WTC11 (cell line): ENCODE results near the gene ADAMTS18.

Experiments used
- ATF2 ChIP-seq: sonication (generic); formaldehyde crosslinking; IDR thresholded peaks from 2 replicates; pipeline ENCODE4 v1.8.1; 2022; ENCODE audit warnings: low read depth, missing genetic modification reagents, borderline replicate concordance
- CBFB ChIP-seq: sonication (generic); formaldehyde crosslinking; IDR thresholded peaks from 2 replicates; pipeline ENCODE4 v1.8.1; 2022; ENCODE audit warnings: mild to moderate bottlenecking, low read depth, missing genetic modification reagents
- ETV6 ChIP-seq: sonication (generic); formaldehyde crosslinking; IDR thresholded peaks from 2 replicates; pipeline ENCODE4 v1.8.1; 2022; ENCODE audit warnings: mild to moderate bottlenecking, missing genetic modification reagents
- FOXP1 ChIP-seq: sonication (generic); formaldehyde crosslinking; IDR thresholded peaks from 2 replicates; pipeline ENCODE4 v1.8.0; 2022; ENCODE audit warnings: missing genetic modification reagents, mild to moderate bottlenecking, moderate library complexity, borderline replicate concordance
- IRF2 ChIP-seq: sonication (generic); formaldehyde crosslinking; IDR thresholded peaks from 2 replicates; pipeline ENCODE4 v1.8.0; 2022; ENCODE audit warnings: low read depth, missing genetic modification reagents, borderline replicate concordance
- MAX ChIP-seq: sonication (generic); formaldehyde crosslinking; IDR thresholded peaks from 2 replicates; pipeline ENCODE4 v1.8.0; 2022; ENCODE audit warnings: mild to moderate bottlenecking, missing genetic modification reagents
- NFYB ChIP-seq: sonication (generic); formaldehyde crosslinking; conservative IDR thresholded peaks from 2 replicates; pipeline ENCODE4 v1.8.0; 2022; ENCODE audit warnings: low read depth, missing genetic modification reagents
- NR1H2 ChIP-seq: sonication (generic); formaldehyde crosslinking; IDR thresholded peaks from 2 replicates; pipeline ENCODE4 v1.9.0; 2021; ENCODE audit warnings: mild to moderate bottlenecking, moderate library complexity, missing genetic modification reagents
- RELA ChIP-seq: sonication (generic); formaldehyde crosslinking; IDR thresholded peaks from 2 replicates; pipeline ENCODE4 v1.8.1; 2022; ENCODE audit warnings: missing genetic modification reagents, mild to moderate bottlenecking, borderline replicate concordance
- TF ChIP-seq, protein P1 (sequence below): fragments of 200-600 bp; IDR thresholded peaks from 2 replicates; pipeline ENCODE4 v1.8.0; 2022; ENCODE audit warnings: antibody characterized with exemption
- TF ChIP-seq, protein P2 (sequence below): sonication (generic); formaldehyde crosslinking; IDR thresholded peaks from 2 replicates; pipeline ENCODE4 v1.8.1; 2023; ENCODE audit warnings: mild to moderate bottlenecking, moderate library complexity, missing genetic modification reagents

DNA sequence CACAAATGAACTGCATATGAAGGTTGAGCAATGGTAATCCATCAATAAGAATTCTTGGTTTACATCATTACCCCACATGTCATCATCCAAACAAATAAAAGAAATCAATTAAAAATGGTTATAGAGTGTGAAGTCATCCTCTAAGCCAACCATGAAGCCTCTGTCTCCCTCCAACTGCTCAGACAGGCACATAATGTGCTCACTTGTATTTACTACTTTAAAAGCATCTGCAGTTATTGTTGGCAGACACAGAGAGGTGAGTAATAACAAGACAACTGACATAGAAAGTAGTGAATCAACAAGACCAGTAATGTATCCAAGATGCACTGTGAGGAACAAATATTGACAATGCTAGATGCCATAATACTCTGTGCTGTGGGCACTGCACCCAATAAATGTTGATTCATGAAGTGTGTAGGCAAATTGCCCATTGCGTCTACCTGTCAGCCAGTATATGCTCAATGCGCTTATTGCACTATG is 20.0 kb downstream of the ADAMTS18 start:
- TF ChIP-seq, protein P1, sequence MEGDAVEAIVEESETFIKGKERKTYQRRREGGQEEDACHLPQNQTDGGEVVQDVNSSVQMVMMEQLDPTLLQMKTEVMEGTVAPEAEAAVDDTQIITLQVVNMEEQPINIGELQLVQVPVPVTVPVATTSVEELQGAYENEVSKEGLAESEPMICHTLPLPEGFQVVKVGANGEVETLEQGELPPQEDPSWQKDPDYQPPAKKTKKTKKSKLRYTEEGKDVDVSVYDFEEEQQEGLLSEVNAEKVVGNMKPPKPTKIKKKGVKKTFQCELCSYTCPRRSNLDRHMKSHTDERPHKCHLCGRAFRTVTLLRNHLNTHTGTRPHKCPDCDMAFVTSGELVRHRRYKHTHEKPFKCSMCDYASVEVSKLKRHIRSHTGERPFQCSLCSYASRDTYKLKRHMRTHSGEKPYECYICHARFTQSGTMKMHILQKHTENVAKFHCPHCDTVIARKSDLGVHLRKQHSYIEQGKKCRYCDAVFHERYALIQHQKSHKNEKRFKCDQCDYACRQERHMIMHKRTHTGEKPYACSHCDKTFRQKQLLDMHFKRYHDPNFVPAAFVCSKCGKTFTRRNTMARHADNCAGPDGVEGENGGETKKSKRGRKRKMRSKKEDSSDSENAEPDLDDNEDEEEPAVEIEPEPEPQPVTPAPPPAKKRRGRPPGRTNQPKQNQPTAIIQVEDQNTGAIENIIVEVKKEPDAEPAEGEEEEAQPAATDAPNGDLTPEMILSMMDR, result no peak
- no peak for TF ChIP-seq MAX (CRISPR knock-in tag)
- TF ChIP-seq ATF2 (CRISPR knock-in tag), result no peak
- no peak for TF ChIP-seq ETV6 (CRISPR knock-in tag)
- TF ChIP-seq, protein P2, sequence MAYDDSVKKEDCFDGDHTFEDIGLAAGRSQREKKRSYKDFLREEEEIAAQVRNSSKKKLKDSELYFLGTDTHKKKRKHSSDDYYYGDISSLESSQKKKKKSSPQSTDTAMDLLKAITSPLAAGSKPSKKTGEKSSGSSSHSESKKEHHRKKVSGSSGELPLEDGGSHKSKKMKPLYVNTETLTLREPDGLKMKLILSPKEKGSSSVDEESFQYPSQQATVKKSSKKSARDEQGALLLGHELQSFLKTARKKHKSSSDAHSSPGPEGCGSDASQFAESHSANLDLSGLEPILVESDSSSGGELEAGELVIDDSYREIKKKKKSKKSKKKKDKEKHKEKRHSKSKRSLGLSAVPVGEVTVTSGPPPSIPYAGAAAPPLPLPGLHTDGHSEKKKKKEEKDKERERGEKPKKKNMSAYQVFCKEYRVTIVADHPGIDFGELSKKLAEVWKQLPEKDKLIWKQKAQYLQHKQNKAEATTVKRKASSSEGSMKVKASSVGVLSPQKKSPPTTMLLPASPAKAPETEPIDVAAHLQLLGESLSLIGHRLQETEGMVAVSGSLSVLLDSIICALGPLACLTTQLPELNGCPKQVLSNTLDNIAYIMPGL (CRISPR knock-in tag), result no peak
- no peak for TF ChIP-seq IRF2 (CRISPR knock-in tag)
- TF ChIP-seq RELA, result no peak
- TF ChIP-seq FOXP1 (CRISPR knock-in tag), result no peak
- no peak for TF ChIP-seq NFYB (CRISPR knock-in tag)
- TF ChIP-seq NR1H2 (CRISPR knock-in tag), result no peak
- TF ChIP-seq CBFB (CRISPR knock-in tag), result no peak
